ENCODE results near the gene HMX1.

Gene HMX1

DNA sequence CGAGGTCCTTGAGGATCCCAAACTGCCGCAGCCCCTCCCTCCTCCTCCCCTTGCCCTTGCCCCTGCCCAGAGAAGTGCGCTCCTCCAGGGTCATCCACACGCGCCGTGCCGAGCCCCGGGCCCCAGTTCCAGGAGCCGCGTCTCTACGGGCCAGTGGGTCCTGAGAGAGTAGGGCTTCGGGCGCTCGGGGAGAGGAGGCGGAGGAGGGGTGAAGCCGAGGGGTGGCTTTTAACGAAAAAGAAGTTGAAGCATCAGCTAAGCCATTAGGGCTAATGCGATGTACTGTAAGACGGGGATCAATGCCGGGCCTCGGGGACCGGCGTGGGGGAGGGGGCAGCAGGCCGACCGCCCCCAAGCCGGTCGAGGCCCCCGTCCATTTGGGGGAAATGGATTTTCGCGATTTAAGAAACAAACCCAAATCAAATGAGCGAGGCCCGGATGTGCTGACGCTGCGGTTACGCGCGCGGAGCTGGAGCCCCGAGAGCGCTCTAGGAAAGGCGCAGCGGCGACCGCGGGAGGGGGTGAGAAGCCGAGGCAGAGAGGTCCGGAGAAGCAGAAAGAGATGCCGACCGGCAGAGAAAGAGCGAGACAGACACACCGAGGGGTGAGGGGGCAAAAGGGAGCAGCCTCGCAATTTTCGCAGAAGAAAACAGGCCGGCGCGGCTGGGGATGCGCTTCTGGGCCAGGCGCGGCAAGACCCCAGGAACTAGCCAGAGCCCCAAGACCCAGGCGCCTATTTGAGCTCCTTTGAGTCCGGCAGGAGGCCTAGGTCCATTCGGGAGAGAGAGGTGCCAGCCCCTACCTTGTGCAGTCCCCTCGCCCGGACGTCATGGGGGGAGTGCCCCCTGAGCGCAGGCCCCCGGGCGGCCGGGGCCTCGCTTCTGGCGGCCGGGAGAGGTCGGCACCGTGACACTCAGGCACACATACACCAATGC lies 13.6 kb downstream of the HMX1 start:
- DNase-seq (ENCODE audit: low read depth in 2 of 2) = no peak

DNA sequence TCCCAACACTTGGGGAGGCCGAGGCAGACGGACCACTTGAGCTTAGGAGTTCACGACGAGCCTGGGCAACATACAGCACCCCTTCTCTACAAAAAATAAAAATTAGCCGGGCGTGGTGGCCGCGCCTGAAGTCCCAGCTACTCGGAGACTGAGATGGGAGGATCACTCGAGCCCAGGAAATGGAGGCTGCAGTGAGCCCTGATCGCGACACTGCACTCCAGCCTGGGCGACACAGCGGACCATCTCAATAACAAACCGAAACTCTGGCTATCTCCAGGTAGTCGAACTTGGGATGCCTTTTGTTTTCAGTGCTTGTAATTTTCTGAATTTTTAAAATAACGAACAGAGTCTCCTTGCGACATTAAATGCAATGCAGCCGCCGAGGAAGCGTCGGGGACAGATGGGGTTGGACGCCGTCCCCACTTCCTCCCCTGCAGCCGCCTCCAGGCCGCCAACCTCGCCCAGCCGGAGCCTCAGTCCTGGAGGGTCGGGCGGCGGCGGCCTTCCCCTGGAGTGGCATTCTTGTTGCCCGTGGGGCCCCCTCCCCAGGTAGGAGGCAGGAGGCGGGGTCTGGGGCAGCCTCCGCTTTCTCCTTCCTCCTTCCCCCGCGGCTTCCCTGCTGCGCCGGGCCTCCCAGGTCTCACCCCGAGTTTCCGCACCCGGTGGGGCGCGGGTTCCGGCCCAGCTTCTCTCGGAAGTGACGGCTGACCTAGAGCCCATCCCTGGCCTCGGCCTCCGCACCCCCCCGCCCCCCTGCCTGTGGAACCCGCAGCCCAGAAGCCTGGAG lies 14.6 kb downstream of the HMX1 start:
- DNase-seq (ENCODE audit: low read depth in 2 of 2) = no peak

DNA sequence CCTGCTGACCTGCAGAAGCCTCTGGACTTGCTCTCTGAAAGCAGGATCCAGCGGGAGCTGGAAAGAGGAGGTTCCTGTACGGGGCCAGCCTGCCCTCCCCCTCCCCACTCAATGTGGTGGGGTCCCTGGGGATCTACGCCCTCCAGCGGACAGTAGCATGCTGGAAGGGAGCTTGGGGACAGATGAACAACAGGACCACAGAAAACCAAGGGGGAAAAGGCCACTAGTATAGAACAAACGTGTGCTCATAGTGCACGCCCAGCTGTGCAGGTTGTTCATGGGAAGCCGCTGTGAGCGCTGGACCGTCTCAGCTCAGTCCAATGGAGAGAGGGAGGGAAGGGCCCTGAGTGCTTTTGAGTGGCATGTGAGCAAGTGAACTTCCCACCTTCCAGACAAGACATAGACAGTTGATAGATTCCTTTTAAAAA lies 15.8 kb downstream of the HMX1 start:
- DNase-seq (ENCODE audit: low read depth in 2 of 2) = no peak

DNA sequence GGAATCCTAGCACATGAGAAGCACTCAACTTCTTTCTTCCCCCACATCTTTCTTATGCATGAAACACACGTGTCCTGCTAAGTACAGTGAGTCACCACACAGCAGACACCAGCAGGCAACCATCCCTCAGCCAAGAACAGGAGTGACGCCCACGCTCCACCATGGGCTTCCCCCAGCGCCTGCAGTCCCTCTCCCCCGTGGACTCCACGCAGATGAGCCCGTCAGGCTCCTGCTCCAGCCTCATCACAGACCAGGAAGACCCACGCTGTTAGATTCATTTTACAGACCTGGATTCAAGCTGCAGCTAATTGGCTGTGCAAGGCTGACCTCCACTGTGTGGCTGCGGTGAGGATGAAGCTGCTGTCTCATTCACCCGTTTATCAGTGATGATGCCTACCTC lies 16.7 kb downstream of the HMX1 start:
- DNase-seq (ENCODE audit: low read depth in 2 of 2) = no peak

DNA sequence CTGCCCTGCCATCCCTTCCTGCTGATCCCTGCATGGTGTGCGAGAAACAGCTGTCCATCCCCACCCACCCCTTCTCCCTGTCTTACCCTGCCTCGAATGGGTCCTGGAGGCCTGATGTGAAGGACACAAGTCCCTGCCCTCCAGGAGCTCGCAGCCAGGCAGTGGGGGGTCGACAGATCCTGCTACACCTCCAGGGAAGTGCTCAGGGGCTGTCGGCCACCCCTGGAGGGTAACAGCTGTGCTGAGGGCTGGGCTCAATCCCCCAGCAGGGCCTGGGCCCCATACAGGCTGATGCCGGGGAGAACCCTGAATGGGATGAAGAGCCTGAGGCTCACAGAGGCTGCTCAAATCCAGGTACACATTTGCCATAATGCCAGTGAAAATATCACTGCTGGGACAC lies 17.6 kb downstream of the HMX1 start:
- no peak for DNase-seq (ENCODE audit: low read depth in 2 of 2)

DNA sequence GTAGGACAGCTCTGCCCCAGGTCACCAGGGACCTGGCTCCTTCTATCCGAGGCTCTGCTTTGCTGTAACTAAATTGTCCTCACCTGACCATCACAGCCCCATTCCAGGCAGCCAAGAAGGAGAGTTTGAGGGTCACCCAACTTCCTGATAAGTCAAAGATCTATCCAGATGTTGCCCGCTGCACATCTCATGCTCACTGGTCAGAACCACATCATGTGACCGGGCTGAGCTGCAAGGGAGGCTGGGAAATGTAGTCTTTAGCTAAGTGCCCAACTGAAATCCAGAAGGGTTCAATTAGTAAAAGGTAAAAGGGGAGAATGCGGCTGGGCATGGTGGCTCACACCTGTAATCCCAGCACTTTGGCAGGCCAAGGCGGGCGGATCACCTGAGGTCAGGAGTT lies 18.4 kb downstream of the HMX1 start:
- DNase-seq (ENCODE audit: low read depth in 2 of 2) = no peak

DNA sequence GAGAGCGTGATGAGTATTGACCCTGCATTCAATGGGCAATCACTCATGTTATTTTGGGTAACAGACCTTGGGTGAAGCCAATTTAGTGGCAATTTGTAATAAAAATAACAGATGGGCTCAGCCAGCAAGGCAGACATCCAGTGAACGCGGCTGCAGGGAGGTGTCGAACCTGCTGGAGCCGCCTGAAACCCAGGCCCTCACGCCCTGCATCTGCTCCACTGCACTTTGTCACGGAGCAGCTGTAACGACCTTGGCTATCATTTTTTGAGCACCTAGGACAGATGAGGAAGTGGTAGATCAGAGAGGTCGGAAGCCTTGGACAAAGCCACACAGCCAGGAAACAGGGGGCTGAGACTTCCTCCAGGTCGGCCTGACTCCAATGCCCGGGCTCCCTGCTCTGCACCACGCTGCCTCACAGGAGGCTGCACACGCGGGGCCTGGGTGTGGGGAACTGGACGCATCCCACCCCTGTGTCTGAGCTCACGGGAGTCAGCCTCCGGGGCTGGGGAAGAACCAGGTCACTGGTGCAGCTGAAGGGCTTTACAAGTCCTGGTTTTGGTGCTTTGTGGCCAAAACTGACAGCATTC lies 19.4 kb downstream of the HMX1 start:
- DNase-seq (ENCODE audit: low read depth in 2 of 2) = no peak

DNA sequence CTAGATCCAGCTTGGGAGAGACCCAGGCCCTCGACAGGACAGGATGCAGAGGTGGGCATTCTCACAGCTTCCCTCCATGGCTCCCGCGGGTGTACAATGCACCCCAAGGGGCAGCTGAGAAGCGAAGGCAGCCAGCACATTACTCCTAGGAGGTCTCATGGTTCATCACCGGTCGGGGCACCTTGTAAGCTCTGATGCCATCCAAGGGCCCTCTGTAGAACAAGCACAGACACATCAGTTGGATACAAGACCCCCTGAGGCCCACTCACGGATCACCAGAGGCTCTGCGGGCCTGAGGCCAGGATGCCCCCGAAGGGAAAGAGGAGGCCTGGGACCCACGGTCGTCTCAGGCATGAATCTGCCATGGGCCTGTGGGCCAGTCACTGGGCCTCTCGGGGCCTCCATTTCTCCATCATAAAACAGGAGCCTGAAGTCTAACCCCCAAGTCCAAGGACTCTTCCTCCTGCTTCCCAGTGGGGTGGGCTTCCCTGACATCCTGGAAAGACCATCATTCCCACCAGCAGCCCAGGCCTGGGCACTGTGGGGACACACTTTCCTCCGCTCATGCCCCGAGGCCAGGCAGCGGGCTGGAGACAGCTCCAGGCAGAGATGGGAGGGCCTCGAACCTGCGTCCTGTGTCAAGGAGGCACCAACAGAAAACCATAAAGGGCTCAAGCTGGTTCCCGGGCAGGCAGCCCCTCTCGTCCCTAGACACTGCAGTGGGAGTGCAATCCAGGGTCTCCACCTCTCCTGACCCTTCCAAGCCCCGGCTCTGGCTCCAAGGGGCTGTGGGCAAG lies 20.1 kb downstream of the HMX1 start:
- no peak for DNase-seq (ENCODE audit: low read depth in 2 of 2)

DNA sequence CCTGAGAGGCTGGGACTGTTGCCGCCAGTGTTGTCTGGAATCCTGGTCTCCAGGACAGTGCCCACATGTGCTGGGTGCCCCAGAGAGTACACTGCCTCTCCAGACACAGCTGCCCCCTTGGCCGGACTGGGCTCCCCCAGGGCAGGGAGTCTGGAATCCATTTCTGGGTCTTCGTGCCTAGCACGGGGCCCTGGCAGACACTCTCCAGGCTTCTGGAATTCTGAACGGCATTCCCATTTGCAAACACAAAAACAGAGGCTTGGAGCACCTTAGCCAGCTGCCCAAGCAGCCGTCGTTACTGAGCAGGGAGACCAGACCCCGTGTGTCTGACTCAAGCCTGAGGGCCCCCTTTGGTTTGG lies 20.8 kb downstream of the HMX1 start:
- no peak for DNase-seq (ENCODE audit: low read depth in 2 of 2)

DNA sequence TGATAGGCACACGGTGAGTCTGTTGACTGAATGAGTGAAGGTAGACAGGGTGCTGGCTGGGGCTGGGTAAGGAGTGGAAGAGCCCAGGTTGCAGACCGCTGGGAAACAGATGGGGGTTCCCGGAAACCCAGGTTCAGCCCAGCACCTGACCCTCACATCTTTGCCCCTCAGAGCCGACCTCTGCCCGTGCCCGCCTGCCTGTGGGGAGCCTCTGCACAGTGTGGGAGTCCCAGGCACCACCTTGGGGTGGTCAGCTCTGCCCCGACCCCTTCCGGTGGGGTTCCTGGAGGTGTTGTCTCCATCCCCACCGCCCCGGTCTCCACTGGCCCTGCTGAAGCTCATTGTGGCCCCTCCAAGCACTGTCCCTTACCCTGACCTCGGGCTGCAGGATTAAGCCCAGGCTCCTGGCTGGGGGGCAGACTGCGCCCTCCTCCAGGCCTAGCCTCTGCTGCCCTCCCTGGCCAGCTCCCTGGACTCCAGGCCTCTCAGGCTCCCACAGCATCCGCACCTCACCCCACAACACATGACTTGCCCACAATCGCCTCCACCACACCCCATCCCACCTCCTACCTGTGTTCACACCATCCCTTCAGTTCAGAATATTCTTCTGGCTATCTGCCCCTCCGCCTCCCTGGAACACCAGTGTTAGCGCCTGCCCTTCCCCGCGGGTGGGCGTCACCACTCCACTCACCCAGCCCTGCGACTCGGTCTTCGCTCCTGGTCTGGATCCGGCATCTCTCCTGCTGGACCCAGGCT lies 21.4 kb downstream of the HMX1 start:
- no peak for DNase-seq (ENCODE audit: low read depth in 2 of 2)

DNA sequence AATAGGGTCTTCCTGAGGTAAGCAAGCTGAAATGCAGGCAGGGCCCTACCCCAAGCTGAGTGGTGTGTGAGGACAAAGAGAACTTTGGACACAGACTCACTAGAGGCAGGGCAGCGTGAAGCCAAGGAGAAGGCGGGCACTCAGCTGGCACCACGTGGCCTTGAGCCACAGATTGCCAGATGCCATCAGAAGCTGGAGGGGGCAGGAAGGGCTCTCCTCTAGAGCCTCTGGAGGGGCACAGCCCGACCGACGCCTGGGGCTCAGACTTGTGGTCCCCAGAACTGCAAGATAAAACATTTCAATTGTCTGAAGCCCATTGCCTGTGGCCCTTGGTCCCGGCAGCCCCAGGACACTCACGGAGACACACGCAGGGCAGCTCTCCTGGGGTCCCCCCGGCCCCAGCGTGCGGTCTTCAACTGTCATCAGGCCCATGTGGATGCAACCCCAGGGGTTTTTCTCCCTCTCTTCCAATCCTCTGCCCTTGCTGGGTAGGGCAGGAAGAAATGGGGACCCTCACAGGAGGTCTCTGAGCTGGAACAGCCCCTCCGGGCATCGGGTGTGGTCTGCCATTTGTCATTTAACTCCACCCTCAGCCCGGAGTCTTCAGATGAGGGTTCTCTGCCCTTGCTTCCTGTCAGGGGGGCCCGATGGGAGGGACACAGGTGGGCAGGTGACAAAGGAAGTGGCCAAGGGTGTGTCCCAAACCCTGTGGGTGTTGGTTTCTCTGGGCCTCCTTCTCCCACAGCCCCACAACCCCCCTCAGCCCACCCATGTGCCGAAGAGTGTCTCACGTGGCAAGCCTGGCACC lies 22.2 kb downstream of the HMX1 start:
- no peak for DNase-seq (ENCODE audit: low read depth in 2 of 2)

DNA sequence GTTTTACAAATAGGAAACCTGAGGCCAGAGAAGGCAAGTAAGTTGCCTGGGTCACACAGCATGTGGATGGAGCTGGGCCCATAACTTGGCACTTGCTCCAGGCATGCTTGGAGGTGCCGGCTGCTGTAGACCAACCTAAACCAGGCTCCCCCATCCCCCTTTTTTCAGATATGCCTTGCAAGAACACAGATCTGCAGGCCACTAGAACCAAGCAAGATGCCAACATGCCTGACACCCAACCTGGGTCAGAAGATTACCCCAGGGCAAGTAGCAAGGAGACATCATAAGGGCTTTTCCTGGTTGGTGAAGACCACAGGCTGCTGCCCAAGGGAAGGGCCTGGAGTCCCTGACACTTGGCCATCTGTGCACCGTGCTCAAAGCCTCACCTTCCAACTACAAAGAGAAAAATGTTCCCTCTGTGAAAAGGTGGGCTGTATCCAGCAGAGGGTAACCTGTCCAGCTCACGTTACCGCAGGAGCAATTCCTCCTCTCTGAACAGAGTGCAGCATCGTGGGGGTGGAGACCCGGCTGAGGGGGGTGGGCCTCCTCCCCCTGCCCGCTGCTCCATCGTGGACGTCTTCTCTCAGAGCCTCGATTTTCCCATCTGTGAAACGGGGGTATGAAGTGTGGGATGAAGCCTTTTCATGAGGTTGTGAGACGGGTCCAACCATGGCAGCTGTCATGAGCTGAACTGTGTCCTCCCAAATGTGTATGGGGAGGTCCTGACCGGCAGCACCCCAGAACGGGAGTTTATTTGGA lies 23.0 kb downstream of the HMX1 start:
- DNase-seq (ENCODE audit: low read depth in 2 of 2) = no peak

DNA sequence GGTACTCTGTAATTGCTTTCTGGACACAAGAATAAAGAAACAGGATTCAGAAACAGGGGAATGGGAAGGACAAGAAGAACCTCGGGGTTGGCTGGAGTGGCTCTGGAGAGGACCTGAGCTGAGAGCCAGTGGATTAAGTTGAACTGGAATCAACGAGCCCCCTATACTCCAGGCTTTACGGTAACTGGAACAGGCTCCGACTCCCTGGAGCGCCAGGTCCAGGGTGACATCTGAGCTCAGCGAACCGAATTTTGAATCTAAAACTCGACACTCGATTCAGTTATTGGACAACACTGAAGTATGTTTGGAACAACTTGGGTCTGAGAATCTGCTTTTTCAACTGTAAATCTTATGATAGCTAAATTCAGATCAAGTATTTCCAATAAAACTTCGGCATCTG lies 23.9 kb downstream of the HMX1 start:
- DNase-seq (ENCODE audit: low read depth in 2 of 2) = no peak

DNA sequence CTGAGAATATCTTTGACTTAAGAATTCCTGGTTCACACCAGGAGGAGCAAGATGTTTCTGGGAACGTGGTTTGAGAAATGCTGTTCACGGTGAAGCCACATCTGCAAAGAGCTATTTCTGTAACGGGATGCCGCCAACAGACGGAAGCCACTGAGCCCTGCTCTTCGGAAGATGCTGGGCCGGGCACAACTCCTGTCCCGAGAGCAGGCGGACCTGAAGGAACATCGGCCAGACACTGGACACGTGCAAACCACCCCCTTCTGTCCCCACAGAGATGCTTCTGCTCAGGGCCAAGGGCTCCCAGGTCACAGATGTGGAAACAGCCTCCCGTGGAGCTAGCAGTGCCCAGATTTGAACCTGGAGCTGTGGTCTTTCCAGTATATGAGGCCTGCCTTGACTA lies 24.3 kb downstream of the HMX1 start:
- no peak for DNase-seq (ENCODE audit: low read depth in 2 of 2)

DNA sequence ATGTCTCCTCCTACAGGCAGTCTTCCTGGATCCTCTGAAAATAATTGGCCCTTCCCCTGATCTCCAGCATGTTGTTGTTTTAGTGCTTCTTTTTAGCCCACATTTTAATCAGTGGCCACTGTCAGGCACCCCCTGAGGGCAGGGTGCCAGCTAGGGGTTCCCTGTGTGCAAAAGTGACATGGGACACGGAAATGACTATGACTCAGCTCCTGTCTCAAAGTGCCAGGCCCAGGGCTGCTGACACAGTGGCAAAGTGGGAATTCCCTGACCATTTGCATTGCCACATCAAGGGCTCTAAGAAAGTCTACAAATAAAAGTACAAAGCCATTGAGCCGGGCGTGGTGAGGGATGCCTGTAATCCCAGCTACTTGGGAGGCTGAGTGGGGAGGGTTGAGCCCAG lies 24.8 kb downstream of the HMX1 start:
- no peak for DNase-seq (ENCODE audit: low read depth in 2 of 2)

DNA sequence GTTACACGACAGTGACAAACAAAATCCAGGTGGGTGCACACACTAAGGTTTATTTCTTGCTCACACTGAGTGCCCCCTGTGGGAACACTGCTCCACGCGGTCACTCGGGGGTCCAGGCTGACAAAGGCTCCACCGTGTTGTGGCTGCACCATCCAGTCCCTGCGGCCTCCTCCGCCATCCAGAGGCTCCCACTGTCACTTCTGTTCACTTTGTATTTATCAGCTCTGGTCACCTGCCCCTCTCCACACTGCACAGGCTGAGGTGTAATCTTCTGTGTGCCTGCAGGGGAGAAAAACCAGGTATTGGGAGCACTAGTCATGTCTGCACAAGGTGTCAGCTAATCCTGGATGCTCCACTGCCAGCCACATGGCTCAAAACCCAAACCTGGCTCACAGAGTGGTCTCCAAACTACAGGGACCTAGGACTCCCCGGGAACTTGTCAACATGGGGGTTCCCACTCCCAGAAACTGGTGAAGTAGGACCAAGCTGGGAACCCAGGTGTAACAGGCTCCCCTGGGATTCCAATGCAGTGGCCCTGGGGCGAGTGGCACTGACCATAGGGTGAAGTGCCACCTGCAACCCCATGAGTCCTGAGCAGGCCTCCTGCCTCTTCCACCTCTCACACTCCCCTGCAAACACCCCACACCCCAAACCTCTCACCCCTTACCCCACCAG lies 25.5 kb downstream of the HMX1 start:
- DNase-seq (ENCODE audit: low read depth in 2 of 2) = no peak

DNA sequence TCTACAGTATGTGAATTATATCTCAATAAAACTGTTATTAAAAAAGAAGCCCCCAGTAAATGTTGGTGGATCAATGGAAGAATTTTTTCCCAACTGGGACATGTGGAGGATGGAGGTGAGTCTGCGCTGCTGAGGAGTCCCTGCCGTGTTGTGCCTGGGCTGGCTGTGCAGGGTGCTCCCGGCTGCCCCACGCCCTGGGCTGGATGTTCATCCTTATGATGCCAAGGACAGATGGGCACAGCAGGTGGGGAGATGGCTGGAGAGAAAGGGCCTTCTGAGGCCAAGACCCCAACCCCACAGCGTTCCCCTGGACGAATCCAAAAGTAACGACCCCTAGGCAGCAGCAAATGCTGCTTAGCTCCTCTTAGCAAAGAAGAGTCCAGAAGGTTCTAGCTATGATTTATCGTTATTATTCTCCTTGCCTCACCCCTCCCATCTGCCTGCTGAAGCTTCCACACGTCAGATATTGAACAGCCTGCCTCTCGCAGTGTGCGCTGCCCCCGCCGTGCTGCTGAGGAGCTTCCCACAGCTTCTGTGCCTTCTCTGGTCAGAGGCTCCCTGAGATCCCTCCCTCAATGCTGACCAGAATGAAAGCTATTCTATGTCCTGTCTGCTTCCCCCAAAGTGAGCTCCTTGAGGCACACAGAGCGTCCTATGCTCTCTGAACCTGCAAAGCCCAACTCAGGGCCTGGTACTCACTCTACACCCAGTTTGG lies 26.5 kb downstream of the HMX1 start:
- no peak for DNase-seq (ENCODE audit: low read depth in 2 of 2)

DNA sequence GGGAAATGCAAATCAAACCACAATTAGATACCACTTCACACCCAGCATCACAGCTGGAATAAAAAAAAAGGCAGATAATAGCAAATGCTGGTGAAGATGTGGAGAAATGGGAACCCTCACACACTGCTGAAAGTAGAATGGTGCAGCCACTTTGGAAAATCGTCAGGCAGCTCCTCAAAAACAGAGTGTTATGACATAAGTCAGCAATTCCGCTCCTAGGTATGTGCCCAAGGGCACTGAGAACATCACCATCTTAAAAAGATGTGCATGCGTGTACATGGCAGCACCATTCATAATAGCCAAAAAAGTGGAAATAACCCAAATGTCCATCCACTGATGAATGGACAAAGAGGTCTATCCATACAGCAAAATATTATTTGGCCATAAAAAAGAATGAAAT lies 28.0 kb downstream of the HMX1 start:
- no peak for DNase-seq (ENCODE audit: low read depth in 2 of 2)
